GM18907 (cell line): ENCODE results near the gene SPNS3.

Experiments used
- ATAC-seq: cut with Tn5 transposase; IDR thresholded peaks from one replicate; pipeline ENCODE4 v1.9.1; 2021; ENCODE audit warnings: mild to moderate bottlenecking, moderate library complexity; ENCODE audit not compliant: unreplicated experiment

SPNS3 gene

DNA sequence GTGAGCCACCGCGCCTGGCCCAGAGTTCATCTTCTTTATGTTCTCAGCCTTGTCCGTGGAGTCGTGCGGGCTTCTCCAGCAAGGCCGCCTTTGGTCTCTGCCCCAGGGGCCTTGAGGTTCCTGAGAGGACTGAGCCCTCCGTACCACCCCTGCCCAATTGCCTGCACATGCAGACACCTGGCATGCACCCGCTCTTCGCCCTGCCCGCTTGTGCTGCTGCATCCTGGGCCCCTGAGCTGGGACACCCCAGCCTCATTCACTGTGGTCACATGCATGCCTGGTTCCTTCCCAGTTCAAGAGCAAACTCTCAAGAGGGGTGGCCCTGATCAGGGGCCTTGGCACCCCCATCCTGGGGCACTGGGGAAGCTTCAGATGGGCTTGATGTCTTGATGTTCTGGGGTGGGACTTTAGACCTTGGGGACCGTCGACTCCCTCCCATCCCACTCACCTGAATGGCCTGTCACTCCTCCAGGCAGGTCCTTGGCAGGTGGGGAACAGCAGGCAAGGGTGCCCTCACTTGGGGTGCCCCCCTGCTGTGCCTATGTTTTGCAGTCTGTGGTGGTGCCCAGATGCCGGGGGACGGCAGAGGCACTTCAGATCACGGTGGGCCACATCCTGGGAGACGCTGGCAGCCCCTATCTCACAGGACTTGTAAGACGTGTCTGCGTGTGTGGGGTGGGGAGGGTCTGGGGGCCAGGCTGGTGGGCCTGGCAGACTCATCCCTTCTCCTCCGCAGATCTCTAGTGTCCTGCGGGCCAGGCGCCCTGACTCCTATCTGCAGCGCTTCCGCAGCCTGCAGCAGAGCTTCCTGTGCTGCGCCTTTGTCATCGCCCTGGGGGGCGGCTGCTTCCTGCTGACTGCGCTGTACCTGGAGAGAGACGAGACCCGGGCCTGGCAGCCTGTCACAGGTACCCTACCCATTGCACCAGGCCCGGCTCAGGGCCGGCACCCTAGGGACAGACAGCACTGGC is 52.2 kb downstream of the SPNS3 start:
- no peak for ATAC-seq

DNA sequence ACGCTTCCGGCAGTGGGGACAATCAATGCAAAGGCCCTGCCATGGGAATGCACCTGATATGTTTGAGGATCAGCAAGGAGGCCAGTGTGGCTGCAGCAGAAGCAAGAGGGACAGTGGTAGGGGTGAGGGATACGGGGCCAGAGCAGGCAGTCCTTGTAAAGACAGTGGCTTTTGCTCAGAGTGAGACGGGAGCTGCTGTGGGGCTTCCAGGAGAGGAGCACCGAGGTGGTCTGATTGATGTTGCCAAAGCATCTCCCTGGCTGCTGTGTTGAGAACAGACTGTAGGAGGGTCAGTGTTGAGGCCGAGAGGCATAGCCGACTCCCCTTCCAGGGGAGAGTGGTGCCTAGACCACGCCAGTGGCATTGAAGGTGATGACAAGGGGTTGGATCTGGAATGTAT is 53.6 kb downstream of the SPNS3 start:
- ATAC-seq = no peak

DNA sequence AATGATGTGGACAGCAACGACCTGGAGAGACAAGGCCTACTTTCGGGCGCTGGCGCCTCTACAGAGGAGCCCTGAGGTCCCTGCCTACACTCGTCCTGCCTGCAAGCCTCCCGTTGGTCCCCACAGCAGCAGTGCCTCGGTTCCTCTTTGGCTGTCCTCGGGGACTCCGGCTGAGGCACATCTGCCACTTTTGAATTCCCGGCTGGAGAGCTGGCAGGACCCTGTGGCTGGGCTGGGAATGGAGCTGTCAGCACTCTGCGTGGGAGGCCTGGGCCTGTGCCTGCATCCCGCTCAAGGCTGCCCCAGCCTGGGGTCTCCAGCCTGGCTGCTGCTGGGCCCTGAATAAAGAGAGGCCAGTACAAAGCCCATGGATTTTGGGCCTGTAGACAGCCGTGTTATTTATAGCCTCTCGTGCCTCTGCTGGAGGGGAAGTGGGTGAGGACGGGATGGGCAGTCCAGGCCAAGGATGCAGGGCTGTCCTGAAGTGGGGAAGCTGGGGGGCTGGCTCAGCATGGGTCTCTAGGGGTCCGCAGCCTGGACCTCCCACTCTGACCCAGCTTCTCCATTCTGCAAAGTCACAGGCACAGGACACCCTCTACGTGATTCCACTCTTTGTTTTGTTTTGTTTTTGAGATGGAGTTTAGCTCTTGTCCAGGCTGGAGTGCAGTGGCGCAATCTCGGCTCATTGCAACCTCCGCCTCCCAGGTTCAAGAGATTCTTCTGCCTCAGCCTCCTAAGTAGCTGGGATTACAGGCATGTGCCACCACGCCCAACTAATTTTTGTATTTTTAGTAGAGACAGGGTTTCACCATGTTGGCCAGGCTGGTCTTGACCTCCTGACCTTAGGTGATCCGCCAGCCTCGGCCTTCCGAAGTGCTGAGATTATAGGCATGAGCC is 54.3 kb downstream of the SPNS3 start:
- ATAC-seq = no peak

DNA sequence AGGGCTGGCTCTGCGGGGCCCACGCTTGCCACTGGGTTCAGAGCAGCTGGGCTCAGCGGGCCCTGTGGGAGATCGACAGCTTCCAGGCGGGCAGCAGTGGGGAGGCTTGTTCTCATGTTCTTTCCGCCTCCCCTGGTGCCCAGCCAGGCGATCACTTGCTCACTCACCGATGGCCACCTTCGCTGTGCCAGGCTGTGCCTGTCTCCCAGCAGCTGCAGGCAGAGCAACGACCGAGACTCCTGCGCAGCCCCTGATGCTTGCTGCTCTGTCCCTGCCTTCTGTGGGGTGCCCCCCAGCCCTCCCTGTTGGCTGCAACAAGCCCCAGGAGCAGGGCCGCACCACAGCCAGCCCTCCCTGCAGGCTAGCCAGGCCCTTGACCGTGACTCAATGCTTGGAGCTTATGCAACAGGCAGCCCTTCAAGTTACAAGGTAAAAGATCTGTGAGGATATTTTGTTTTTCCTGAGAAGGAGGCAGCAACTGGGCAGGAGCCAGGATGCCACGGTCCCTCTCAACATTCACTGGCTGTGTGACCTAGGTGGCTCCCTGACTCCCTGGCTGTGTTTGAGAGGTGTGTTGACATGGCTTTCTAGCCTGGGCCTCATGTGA is 55.4 kb downstream of the SPNS3 start:
- ATAC-seq = no peak

DNA sequence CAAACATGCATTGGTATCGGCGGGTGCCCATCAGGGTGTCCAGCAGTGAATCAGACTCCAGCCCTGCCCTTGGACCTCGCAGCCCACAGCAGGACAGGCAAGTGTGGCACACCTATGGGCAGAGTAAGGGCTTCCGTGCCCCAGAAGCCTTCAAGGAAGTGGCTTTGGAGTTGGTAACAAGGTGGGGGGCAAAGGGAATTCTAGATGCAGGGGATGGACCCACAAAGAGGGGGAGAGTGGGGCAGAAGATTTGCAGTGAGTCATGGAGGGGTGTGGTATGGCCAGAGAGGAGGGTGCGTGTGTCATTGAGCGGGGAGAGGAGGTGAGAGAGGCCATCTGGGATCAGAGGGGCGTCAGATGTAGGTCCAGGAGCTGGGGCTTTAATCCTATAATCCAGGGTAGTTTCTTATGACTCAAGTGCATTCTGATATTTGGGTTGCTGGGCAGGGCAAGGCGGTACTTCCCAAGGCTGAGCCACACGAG is 56.4 kb downstream of the SPNS3 start:
- no peak for ATAC-seq

DNA sequence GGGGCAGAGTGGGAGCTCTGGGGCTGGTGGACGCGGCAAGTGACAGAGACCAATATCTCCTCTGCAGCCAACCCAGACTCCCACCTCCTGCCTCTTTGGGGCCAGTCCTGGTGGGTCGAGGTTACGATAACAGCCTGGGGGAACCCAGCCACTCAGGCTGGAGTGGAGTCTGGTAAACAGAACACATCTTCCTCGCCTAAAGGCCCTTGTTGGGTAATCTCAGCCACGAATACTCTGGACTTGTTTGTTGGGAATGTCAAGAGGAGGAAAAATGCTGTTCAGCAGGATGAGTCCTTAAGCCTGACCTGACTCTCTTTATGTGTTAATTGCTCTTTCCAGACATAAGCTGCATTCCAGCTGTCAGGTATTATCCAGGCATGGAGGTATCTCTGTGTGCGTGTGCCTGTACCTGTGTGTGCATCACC is 56.9 kb downstream of the SPNS3 start:
- no peak for ATAC-seq

DNA sequence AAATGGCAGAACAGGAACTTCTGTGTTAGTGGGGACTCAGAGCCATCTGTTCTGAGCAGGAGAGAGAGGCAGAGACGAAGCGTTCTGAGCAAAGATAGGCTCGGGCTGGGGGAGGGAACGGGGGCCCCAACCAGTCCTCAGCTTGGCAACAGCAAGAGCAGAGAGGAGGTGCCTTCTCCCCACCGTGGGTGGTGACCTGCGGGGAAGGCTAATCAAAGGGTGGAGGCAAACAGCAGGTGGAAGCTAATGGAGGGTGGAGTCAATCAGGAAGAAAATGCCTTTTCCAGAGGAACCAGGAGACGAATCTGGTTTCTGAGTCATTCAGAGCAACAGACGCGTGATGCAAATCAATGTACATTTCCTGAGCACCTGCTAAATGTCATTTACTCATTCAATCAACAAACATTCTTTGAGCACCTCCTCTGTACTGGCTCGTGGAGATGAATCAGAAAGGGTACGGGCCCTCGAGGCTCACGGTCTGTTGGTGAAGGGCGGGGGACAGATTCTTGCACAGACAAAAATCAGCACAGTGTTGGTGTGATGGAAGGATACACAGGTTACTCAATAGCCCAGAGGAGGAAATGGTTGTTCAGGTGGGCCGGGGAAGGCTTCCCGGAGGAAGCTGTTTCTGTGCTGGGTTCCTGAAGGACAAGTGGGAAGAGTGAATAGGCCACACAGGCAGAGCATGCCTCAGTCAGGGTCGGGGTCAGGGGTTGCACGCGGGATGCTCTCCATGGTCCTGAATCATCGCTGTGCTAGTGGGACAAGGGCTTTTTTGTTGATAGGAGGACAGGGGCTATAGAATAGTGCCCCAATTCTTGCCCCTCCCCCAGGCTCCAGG is 59.2 kb downstream of the SPNS3 start:
- no peak for ATAC-seq

DNA sequence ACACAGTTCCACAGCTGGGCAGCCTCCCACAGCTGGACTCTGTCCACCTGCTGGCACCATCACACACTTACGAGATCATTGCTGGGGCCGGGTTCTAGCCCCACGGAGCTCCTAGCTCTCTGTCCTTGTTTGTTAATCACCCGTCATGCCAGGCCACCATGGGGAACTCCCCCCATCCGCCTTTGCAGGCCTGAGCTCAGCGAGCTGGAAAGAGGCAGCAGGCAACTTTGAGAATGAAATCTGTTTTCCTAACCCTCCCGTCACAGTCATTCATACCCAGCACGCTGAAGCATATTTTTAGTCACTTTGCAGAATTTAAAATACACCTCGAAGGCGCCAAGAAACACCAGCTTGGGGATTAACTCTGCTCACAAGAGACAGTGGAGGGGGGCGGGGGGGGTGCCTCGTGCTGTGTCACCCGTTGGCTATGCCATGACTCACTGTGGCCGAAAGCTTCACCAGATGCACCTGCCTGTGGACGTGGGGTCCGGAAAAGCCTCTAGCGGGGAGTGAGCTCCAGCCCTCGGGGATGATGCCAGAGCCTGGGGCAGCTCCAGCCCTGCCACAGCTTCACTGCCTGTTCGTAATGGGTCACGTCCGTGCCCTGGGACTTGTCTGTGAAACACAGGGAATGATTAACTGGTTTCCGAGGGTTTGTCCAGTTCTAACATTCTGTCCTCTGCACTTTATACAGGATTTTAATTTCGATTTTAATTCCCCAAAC is 63.5 kb downstream of the SPNS3 start:
- ATAC-seq = no peak

DNA sequence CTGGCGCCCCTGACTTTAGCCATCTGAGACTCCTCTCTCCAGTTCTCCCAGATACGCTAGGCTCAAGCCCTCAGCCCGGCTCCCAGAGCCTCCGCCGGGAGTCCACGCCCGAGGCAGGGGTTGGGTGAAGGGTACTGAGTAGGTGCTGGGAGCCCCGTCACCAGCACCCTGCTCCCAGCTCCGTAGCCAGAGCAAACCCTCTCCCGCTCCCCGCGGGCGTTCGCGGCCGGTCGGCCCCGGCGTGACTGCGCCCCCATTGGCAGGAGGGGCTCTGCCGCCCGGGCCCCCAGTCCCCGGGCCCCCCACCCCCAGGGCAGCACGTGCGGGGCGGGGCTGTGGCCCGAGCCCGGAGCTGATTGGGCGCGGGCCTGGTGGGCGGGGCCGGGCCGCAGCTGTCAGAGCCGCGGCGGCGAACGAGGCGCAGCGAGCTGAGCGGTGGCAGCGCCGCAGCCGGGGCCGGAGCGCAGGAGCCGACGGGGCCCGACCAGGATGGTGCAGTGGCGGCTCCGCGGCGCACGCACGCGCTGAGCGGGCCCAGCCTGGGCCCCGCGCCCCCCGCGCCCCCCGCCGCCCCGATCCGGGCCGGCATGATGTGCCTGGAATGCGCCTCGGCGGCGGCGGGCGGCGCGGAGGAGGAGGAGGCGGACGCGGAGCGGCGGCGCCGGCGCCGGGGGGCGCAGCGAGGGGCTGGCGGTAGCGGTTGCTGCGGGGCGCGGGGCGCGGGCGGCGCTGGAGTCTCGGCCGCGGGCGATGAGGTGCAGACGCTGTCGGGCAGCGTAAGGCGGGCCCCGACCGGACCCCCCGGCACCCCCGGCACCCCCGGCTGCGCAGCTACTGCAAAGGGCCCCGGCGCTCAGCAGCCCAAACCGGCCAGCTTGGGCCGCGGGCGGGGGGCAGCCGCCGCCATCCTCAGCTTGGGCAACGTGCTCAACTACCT is 65.0 kb downstream of the SPNS3 start, which contains the start of gene SPNS2:
Gene SPNS2 (plus strand): TSS at position 421 of the 937 bp plus-strand sequence. CDS start 167 bp downstream, at position 588.
- peak; percentile 61 for ATAC-seq

DNA sequence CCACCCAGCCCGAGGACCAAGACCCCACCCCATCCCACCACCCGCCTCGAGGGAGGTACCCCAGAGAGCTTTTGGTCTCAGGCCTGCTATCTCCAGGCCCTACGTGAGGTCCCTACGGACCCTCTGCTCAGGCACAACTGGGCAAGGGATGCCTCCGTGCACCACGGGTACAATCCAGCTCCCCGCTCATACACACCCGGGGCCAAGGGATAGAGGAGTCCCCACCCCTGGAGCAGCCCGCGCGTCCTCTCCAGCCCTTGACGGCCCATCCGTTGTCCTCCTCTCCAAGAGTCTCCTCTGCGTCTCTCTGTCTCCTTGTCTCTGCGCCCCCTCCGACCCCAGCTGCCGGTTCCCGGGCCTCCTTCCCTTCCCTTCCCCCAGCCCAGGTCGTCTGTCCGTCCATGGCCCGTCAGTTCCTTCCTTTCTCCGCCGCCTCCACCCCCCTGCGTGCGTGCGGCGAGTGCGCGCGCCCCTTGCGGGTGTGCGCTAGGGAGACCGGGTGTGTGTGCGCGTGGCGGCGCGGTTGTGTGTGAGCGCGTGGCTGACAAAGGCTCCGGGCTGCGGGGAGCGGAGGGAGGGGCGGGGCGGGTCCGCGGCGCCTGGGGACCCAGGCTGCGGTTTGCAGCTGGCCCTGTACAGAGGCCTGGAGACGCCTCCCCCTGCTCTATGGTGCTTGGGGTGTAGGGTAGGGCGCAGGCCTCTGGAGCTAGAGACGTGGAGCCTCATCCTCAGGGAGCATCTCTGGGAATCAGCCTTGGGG is 65.9 kb downstream of the SPNS3 start:
- no peak for ATAC-seq

DNA sequence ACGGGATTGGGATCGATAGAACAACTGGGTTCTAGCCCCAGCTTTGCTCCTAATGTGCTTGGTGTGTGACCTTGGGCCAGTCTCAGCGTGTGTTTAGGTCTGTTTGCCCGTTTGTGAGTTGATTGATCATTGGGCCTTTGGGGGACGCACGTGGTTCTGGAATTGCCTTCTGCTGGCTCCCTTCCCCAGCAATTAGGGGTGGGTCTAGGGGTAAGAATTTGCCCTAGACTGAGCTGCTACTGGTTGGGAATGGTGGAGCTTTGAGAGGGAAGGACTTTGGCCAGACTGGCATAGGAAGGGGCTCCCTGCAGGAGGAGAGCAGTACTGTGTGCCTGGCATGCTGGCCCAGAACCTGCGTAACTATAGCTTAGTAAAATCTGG is 66.4 kb downstream of the SPNS3 start:
- ATAC-seq = no peak

DNA sequence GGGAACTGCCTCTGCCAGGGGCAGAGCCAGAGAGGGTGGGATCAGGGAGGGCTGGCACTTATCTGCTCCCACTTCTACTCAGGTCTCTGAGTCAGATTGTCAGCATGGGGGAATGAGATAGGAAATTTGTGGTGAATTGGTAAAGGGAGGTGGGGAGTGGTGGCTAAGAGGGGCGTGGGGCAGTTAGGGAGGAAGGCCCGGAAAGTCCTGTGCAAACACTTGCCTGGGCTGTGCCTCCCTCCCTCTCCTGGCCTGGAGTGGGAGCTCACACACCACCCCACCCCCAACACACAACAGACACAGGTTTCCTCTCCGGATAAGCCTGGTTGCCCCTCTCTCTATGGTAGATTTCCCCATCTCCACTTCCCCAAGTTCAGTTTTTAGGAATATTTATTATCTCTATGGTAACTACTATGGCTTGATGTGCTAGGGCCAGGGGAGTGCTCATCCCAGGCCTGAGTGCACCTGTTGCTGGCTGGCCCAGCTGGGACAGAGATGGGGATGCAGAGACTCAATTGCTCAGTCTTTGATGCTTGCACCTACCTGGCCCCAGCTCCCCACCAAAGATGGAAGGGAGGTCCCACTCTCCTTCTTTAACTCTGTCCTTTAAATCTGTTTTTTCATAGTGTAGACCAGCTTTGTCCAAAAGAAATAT is 67.7 kb downstream of the SPNS3 start:
- ATAC-seq = no peak

DNA sequence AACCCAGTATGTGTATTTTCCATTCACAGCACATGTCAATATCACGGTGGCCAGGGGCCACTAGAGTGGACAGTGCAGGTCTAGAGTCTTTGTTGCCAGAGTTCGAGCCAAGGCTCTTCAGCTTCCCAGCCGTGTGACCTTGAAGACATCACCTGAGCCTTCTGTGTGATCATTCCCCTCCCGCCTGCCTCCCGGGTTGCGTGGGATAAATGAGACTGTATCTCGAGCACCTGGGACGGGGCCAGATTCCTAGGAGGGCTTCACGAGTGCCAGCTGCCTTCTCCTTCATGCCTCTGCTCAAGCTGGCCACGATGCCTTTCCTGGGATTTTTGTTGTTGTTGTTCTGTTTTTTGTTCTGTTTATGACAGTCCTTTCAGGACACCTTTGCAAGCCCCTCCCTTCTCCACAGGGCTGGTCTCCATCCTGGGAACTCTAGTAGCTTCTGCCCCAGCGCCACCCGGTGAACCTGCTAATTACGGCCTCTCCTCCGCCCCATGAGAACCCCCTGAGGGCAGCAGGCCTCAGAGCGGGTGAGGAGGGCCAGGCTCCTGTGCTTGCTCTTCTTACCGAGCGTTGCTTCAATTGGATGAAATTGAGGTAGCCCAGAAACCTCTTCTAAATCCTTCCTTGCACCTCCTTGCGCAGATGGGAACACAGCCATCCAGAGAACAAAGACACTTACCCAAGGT is 68.9 kb downstream of the SPNS3 start:
- ATAC-seq = no peak

DNA sequence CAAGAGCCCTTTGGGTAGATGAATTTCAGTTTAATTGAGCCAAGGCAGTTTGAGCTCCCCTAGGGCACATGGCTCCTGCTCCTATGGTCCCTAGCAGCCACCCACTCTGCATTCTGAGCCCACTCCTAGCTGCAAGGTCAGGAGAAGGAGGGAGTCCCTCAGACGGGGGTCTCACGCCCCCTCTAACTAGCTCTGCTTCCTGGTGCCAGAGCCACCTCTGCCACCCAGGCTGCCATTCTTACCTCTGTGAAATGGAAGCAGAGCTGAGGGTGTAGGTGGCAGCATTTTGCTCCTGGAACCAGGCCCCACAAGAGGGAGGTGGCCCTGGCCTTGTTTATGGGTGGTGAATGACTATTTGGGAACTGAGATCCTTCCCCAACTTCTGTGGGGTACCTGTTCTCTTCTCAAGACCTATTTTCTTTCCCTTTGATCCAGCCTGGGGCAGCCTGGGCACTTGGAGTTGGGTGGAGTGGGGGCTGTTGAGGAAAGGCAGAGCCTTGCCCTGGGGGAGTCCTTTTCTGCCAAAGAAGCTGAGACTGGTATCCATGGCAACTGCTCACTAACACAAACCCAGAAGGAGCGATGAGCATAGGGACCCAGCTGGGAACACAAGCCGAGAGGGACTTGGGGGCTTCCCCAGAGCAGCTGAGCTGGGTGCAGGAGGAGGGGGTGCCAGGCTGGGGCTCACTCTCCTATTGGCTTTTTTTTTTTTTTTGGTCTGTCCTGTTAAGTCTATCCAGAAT is 69.7 kb downstream of the SPNS3 start:
- ATAC-seq = no peak

DNA sequence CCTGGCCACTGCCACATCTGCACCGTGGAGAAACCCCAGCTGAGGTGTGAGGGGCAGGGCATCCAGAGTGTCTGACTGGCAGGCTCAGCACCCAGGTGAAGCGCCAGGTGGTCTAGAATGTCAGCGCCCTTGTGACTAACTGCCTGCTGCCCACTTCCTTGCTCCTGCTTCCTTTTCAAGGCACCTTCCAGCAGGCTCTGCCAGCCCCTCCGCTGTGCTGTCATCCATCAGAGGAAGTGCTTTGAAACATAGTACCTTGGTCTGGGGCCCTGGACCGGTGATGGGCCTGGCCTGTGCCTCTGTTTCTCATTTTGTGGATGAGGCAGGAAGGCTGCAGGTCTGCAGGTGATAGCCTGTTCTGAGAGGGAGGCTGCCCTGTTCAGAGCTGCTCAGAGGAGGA is 70.4 kb downstream of the SPNS3 start:
- no peak for ATAC-seq

DNA sequence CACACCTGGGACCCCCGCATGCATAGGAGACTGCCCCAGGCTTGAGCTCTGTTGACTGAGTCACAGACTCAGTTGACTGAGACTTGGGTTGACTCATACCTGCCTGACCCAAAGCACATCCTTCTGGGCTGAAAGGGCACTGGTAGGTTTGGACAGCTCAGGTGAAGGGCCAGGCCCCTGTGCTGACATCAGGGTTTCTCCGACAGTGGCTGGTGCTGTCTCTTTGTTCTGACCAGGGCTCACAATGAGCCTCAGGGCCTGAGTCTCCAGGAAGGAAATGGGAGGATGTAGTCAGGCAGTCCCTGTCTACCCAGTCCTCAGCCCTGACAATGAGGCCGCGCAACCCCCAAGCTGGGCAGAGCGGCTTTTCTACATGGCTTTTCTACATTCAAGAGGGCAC is 71.4 kb downstream of the SPNS3 start:
- ATAC-seq = no peak
